RWPE2 (cell line): Measurements from ENCODE around the gene CKAP4.

Experiments
- ATAC-seq: fragments of 200-7000 bp; cut with Tn5 transposase; 3 replicates; pipeline ENCODE4 v1.9.1; 2021; ENCODE audit warnings: low read depth
- DNase-seq: peaks from one replicate; pipeline ENCODE4 v3.0.0-alpha.2; 2020; ENCODE audit warnings: low spot score
- H3K27ac ChIP-seq: fragments of 450-650 bp; 2 replicates; pipeline ENCODE4 v1.5.1; 2017; ENCODE audit warnings: mild to moderate bottlenecking; ENCODE audit not compliant: poor library complexity, severe bottlenecking
- H3K27me3 ChIP-seq: fragments of 250-450 bp; sonication (Bioruptor Pico); 2 replicates; pipeline ENCODE4 v1.5.1; 2021; ENCODE audit warnings: mild to moderate bottlenecking, moderate library complexity; ENCODE audit not compliant: insufficient read depth, poor library complexity, severe bottlenecking
- H3K36me3 ChIP-seq: fragments of 250-450 bp; sonication (Bioruptor Pico); 2 replicates; pipeline ENCODE4 v1.5.1; 2020; ENCODE audit warnings: low read depth, mild to moderate bottlenecking, moderate library complexity
- H3K4me1 ChIP-seq: fragments of 250-450 bp; sonication (Bioruptor Pico); 2 replicates; pipeline ENCODE4 v1.5.1; 2021; ENCODE audit warnings: mild to moderate bottlenecking, moderate library complexity; ENCODE audit not compliant: insufficient read depth, poor library complexity, severe bottlenecking
- H3K4me3 ChIP-seq: fragments of 250-450 bp; sonication (Bioruptor Pico); 2 replicates; pipeline ENCODE4 v1.5.1; 2021; ENCODE audit warnings: mild to moderate bottlenecking, moderate library complexity; ENCODE audit not compliant: severe bottlenecking
- H3K9me3 ChIP-seq: fragments of 250-450 bp; sonication (Bioruptor Pico); 2 replicates; pipeline ENCODE4 v1.5.1; 2021; ENCODE audit warnings: mild to moderate bottlenecking, moderate library complexity; ENCODE audit not compliant: severe bottlenecking
- CTCF ChIP-seq: fragments of 450-650 bp; IDR thresholded peaks from one replicate; pipeline ENCODE4 v1.5.1; 2017; ENCODE audit warnings: mild to moderate bottlenecking, moderate library complexity; ENCODE audit not compliant: poor library complexity, severe bottlenecking

CKAP4 gene, protein sequence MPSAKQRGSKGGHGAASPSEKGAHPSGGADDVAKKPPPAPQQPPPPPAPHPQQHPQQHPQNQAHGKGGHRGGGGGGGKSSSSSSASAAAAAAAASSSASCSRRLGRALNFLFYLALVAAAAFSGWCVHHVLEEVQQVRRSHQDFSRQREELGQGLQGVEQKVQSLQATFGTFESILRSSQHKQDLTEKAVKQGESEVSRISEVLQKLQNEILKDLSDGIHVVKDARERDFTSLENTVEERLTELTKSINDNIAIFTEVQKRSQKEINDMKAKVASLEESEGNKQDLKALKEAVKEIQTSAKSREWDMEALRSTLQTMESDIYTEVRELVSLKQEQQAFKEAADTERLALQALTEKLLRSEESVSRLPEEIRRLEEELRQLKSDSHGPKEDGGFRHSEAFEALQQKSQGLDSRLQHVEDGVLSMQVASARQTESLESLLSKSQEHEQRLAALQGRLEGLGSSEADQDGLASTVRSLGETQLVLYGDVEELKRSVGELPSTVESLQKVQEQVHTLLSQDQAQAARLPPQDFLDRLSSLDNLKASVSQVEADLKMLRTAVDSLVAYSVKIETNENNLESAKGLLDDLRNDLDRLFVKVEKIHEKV

GRCh38 chr12:106247674-106248311 is at the start of gene CKAP4:
Gene CKAP4, minus strand, starts transcription at chr12:106248020. Its CDS starts 169 bp downstream, at chr12:106247851.
- TF ChIP-seq CTCF, result no peak
- peak within 1 kb of the TSS; percentile 80 for H3K27ac ChIP-seq
- H3K27me3 ChIP-seq, result no peaks in the 10 kb centered on the region
- H3K9me3 ChIP-seq, result no peaks in the 10 kb centered on the region
- peaks cover 30% of the 10 kb centered on the region for H3K36me3 ChIP-seq
- H3K4me3 ChIP-seq, result peak within 1 kb of the TSS; percentile 100
- peaks cover 15% of the 10 kb centered on the region for H3K4me1 ChIP-seq
- ATAC-seq, result peak; percentile 55
- DNase-seq, result no peak

DNA sequence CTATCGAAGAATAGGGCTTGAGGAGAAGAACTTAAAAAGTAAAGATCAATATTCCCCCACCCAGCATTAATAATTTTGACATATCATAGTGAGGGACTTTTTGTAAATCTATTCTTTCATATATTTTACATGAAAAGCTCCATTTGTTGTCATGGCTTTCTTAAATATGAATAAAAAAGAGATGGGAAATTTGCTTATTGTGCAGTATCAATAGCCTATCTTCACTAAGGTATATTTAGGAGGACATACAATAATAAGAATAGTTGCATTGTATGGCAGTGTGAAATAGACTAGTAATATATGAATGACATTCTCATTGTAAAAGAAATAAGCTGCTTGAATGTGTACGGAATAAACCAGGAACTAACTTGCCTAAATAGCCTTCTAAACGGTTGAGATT is 49.3 kb upstream of the CKAP4 start:
- DNase-seq (no peak), ATAC-seq (no peak)
- TF ChIP-seq CTCF, result no peak
- Histone ChIP-seq H3K9me3 (no peaks in the 10 kb centered on the region), H3K4me1 (peaks cover 15% of the 10 kb centered on the region), H3K36me3 (no peaks in the 10 kb centered on the region), H3K27ac (peak overlapping the region; percentile 43), H3K4me3 (no peak overlapping the region), H3K27me3 (no peaks in the 10 kb centered on the region)

DNA sequence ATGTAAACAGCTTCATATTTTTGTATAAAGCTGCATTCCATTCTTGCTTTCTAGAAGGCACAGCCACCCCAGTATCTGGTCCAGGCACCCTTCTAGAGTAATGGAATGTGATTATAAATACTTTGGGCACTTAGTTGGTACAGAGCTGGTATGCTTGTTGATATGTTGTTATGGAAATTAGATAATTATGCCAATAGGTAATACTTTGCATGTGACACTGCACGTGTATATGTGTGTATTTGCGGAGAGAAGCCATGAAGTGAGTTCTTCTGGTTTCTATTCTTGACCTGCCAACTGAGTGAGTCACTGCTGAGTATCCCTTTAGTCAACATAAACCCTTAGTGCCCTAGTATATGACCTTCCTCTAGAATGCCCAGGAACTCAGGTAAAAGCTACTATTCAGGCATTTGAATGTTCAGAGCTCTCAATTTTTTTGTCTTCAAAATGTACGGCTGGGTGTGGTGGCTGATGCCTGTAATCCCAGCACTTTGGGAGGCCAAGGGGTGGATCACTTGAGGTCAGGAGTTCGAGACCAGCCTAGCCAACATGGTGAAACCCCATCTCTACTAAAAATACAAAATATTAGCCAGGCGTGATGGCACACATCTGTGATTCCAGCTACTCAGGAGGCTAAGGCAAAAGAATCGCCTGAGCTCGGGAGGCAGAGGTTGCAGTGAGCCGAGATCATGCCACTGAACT is 48.5 kb upstream of the CKAP4 start:
- Histone ChIP-seq H3K36me3 (no peaks in the 10 kb centered on the region), H3K27me3 (no peaks in the 10 kb centered on the region), H3K27ac (peak overlapping the region; percentile 43), H3K9me3 (no peaks in the 10 kb centered on the region), H3K4me1 (peaks cover 11% of the 10 kb centered on the region), H3K4me3 (no peak overlapping the region)
- DNase-seq, result no peak
- no peak for TF ChIP-seq CTCF
- ATAC-seq, result peak; percentile 94

GRCh38 chr12:106292339-106292738 is 44.5 kb upstream of the CKAP4 start:
- TF ChIP-seq CTCF, result no peak
- H3K27me3 ChIP-seq, result no peaks in the 10 kb centered on the region
- H3K4me3 ChIP-seq, result no peak overlapping the region
- no peaks in the 10 kb centered on the region for H3K9me3 ChIP-seq
- ATAC-seq, result no peak
- H3K36me3 ChIP-seq, result no peaks in the 10 kb centered on the region
- no peak overlapping the region for H3K27ac ChIP-seq
- H3K4me1 ChIP-seq, result peaks cover 34% of the 10 kb centered on the region
- DNase-seq, result no peak
